ENCODE measurements around the gene SDSL. TPM values are rescaled to one million over a fixed set of nuclear protein-coding genes. Genes with fewer than 3 reads are reported as not detected.

The SDSL gene
- total and polyA plus RNA-seq, 2 of the 4 experiments (the other 2 are of a cell fraction), result 6.3 to 10.9 TPM

GRCh38 chr12:113476176-113476986, 54.2 kb downstream of the SDSL start:
- Histone ChIP-seq H3K27me3 (ENCODE audit: control insufficient read depth, insufficient read depth, low read length) (peaks cover 77% of the 10 kb centered on the region), H3K4me3 (ENCODE audit: insufficient read depth, low read depth, low read length) (no peak overlapping the region), H3K23ac (ENCODE audit: low read depth, low read length) (no peak overlapping the region), H3K14ac (replicated peaks; ENCODE audit: low read depth, low read length) (no peak overlapping the region), H2AK9ac (replicated peaks; ENCODE audit: low read depth, low read length, poor library complexity) (no peak overlapping the region), H2BK20ac (ENCODE audit: low read depth, low read length) (no peak overlapping the region), H3K56ac (ENCODE audit: extremely low read depth, insufficient read depth, low read length) (no peak overlapping the region), H2BK120ac (ENCODE audit: low read depth, low read length) (no peak overlapping the region), H4K5ac (ENCODE audit: low read depth, low read length) (no peak overlapping the region), H3K4ac (ENCODE audit: low read depth, low read length) (no peak overlapping the region), H3K79me1 (ENCODE audit: low read depth in 1 of 2, low read length in 2 of 2) (no peaks in the 10 kb centered on the region), H3K9me1 (ENCODE audit: insufficient read depth, low read length) (no peaks in the 10 kb centered on the region), H3K4me2 (ENCODE audit: low read depth, low read length) (no peak overlapping the region), H2BK15ac (ENCODE audit: low read depth, low read length) (no peak overlapping the region), H3K18ac (ENCODE audit: low read depth, low read length) (no peak overlapping the region), H4K8ac (ENCODE audit: low read depth in 2 of 2, low read length in 2 of 2) (no peak overlapping the region), H2BK5ac (ENCODE audit: low read depth, low read length, poor library complexity, severe bottlenecking) (no peak overlapping the region), H2AFZ (replicated peaks; ENCODE audit: low read length, poor library complexity) (no peak overlapping the region), H3K9me3 (ENCODE audit: control insufficient read depth, insufficient read depth, low read length) (no peaks in the 10 kb centered on the region), H3K4me1 (ENCODE audit: control insufficient read depth, insufficient read depth, low read length) (no peaks in the 10 kb centered on the region), H3K27ac (ENCODE audit: insufficient read depth, low read length) (no peak overlapping the region), H2AK5ac (ENCODE audit: low read depth, low read length) (no peak overlapping the region), H3K9ac (ENCODE audit: low read depth, low read length) (no peak overlapping the region), H3K36me3 (ENCODE audit: control insufficient read depth, insufficient read depth, low read length) (no peaks in the 10 kb centered on the region), H4K91ac (ENCODE audit: insufficient read depth, low read depth, low read length) (no peak overlapping the region), H4K20me1 (ENCODE audit: insufficient read depth, low read length) (no peaks in the 10 kb centered on the region)
- CTCF ChIA-PET, result no interaction called here
- DNase-seq, result no peak
- intact Hi-C loops (cut with micrococcal nuclease), result no loop called here
- TF ChIP-seq MAZ (IDR thresholded peaks at IDR 0.05; ENCODE audit: borderline replicate concordance, low read depth, low read length), result no peak
- no peak for TF ChIP-seq RAD21 (IDR thresholded peaks at IDR 0.05; ENCODE audit: low read length)
- TF ChIP-seq CEBPB (IDR thresholded peaks at IDR 0.05; ENCODE audit: low read depth, low read length), result no peak
- no peak for TF ChIP-seq CHD1 (IDR thresholded peaks at IDR 0.05; ENCODE audit: low read depth, low read length)
- no peak for TF ChIP-seq FOS (IDR thresholded peaks at IDR 0.05; ENCODE audit: low read depth, low read length)
- TF ChIP-seq BHLHE40 (IDR thresholded peaks at IDR 0.05; ENCODE audit: low read depth, low read length), result no peak
- TF ChIP-seq POLR2A (IDR thresholded peaks at IDR 0.05; ENCODE audit: low read depth, low read length), result no peak
- TF ChIP-seq SMC3 (IDR thresholded peaks at IDR 0.05; ENCODE audit: low read depth, low read length), result no peak
- ATAC-seq (ENCODE audit: low read depth), result no peak
- BruUV-seq (replicated peaks), result no TSS peak
- dilution Hi-C loops (cut with HindIII; ENCODE audit: low sequenced_read_pairs, unreplicated experiment), result no loop called here
- 0% methylated on average over 8 of the region's 58 CpGs; no CpG with 5 or more reads in 1 of the 2 experiments for WGBS, 2 experiments (ENCODE audit: extremely low coverage in 2 of 2, insufficient read length in 1 of 2)
- in situ Hi-C loops (cut with MboI; ENCODE audit: low sequenced_read_pairs), result no loop called here
- POLR2A ChIA-PET (ENCODE audit: unreplicated experiment), result no interaction called here
